HL-60 (cell line): ENCODE measurements around the gene RBM33.

Experiments used
- DNase-seq, 2 experiments: peaks; one replicate each; pipeline ENCODE4 v3.0.0-alpha.2; 2010 to 2020; ENCODE audit warnings: low read depth in 1 of 2, low spot score in 1 of 2
- H3K27ac ChIP-seq: fragments of 250-450 bp; sonication (Bioruptor Pico); replicated peaks from 2 replicates; pipeline ENCODE4 v1.5.1; 2020; ENCODE audit warnings: mild to moderate bottlenecking, moderate library complexity
- H3K27me3 ChIP-seq: fragments of 250-450 bp; sonication (Bioruptor Pico); 2 replicates; pipeline ENCODE4 v1.5.1; 2021; ENCODE audit warnings: mild to moderate bottlenecking, moderate library complexity; ENCODE audit not compliant: insufficient read depth, poor library complexity, severe bottlenecking
- H3K4me3 ChIP-seq: replicated peaks from 2 replicates; pipeline ENCODE4 v1.5.1; 2011; ENCODE audit warnings: mild to moderate bottlenecking, control low read depth, low read length; ENCODE audit not compliant: insufficient read depth
- GABPA ChIP-seq: IDR thresholded peaks from 2 replicates; pipeline ENCODE4 v1.6.1; 2012; ENCODE audit warnings: low read depth
- POLR2AphosphoS5 ChIP-seq: IDR thresholded peaks from 2 replicates; pipeline ENCODE4 v1.6.1; 2012; ENCODE audit warnings: low read depth
- REST ChIP-seq: IDR thresholded peaks from 2 replicates; pipeline ENCODE4 v1.6.1; 2012; ENCODE audit warnings: low read depth; ENCODE audit not compliant: insufficient replicate concordance
- SPI1 ChIP-seq: IDR thresholded peaks from 2 replicates; pipeline ENCODE4 v1.6.1; 2012; ENCODE audit warnings: low read depth, mild to moderate bottlenecking, borderline replicate concordance
- TF ChIP-seq, protein P1 (sequence below): IDR thresholded peaks from one replicate; pipeline ENCODE4 v1.5.1; 2011; ENCODE audit warnings: low read length, control low read depth, inconsistent platforms; ENCODE audit not compliant: insufficient read depth

RBM33 gene

DNA sequence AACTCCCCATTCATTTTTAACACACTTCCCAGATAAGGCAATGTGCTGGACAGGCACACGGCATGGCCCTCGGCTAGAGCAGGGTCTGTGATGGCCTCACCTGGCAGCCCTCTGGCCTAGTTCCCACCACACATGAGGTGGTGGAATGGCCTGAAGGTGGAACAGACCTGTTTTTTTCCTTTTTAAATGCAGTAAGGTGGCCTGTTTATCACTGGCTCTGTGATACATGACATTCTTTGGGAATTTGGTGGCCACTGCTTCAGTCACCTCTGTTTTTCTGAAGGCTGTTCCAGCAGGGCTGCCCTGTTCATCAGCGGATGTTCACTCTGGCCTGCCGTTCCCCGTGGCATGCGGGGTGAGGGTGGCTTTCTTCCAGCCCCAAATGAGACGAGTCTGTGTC is 131.2 kb downstream of the RBM33 start:
- no peak for DNase-seq
- H3K27ac ChIP-seq: no peak overlapping the region
- TF ChIP-seq, protein P1, sequence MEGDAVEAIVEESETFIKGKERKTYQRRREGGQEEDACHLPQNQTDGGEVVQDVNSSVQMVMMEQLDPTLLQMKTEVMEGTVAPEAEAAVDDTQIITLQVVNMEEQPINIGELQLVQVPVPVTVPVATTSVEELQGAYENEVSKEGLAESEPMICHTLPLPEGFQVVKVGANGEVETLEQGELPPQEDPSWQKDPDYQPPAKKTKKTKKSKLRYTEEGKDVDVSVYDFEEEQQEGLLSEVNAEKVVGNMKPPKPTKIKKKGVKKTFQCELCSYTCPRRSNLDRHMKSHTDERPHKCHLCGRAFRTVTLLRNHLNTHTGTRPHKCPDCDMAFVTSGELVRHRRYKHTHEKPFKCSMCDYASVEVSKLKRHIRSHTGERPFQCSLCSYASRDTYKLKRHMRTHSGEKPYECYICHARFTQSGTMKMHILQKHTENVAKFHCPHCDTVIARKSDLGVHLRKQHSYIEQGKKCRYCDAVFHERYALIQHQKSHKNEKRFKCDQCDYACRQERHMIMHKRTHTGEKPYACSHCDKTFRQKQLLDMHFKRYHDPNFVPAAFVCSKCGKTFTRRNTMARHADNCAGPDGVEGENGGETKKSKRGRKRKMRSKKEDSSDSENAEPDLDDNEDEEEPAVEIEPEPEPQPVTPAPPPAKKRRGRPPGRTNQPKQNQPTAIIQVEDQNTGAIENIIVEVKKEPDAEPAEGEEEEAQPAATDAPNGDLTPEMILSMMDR: no peak
- TF ChIP-seq POLR2AphosphoS5 (no peak), SPI1 (no peak), REST (no peak), GABPA (no peak)
- no peaks in the 10 kb centered on the region for H3K27me3 ChIP-seq
- H3K4me3 ChIP-seq: no peak overlapping the region

- no peaks in the 10 kb centered on the region for H3K27me3 ChIP-seq
- no peak overlapping the region for H3K4me3 ChIP-seq
- no peak overlapping the region for H3K27ac ChIP-seq
- TF ChIP-seq SPI1 (no peak), REST (no peak), POLR2AphosphoS5 (no peak), GABPA (no peak)
- TF ChIP-seq, protein P1: no peak
- DNase-seq: no peak
Observed at GRCh38 chr7:155776606-155777005, 132.1 kb downstream of the RBM33 start.

GRCh38 chr7:155778349-155778748 is 133.9 kb downstream of the RBM33 start:
- TF ChIP-seq SPI1 (no peak), POLR2AphosphoS5 (no peak)
- TF ChIP-seq, protein P1: no peak
- no peaks in the 10 kb centered on the region for H3K27me3 ChIP-seq
- H3K4me3 ChIP-seq: no peak overlapping the region
- H3K27ac ChIP-seq: no peak overlapping the region
- DNase-seq: no peak

DNA sequence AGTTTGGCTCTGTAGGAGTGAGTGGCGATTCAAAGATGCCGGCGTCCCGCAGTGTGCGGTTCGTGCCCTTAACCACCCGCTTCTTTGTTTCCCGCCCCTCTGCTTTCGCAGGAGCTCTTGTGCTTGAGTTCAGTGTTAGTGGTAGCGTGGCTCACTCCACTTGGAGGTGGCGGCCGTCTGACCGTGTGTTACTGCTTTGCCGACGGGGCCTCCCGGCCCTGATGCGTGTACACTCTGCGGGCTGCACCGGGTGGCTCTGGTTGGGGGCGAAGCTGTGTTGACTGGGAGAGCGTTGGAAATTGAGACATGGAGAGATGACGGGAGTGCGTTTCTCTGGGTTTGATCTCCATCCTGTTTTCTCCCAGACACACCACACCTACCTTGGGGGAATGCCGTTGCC is 136.4 kb downstream of the RBM33 start:
- TF ChIP-seq, protein P1: no peak
- TF ChIP-seq REST: no peak
- no peak for TF ChIP-seq POLR2AphosphoS5
- TF ChIP-seq SPI1: no peak
- no peak for TF ChIP-seq GABPA
- Histone ChIP-seq H3K27me3 (no peaks in the 10 kb centered on the region), H3K27ac (no peak overlapping the region), H3K4me3 (no peak overlapping the region)
- DNase-seq: no peak
